HG02588 (cell line): Measurements from ENCODE around the gene SCAMP5.

Experiments used
- ATAC-seq: cut with Tn5 transposase; IDR thresholded peaks from one replicate; pipeline ENCODE4 v1.9.1; 2021; ENCODE audit warnings: mild to moderate bottlenecking, moderate library complexity; ENCODE audit not compliant: unreplicated experiment

Gene SCAMP5

DNA sequence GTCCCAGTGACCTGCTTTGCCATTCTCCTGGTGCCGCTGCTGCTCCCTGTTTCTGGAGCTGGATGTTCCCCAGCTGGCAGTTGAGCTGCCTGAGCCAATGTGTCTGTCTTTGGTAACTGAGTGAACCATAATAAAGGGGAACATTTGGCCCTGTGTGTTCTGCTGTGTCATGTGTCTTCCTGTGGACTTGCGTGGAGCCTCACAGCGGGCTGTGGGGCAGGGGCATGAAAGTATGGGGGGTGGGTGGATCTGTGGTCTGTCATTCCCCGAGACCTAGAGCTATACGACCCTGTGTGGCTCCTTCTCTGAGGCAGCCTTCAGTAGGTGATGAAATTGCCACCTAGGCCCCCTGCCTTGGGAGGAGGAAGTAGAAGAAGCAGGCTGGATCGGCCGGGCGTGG lies 26.0 kb downstream of the SCAMP5 start:
- ATAC-seq, result no peak

DNA sequence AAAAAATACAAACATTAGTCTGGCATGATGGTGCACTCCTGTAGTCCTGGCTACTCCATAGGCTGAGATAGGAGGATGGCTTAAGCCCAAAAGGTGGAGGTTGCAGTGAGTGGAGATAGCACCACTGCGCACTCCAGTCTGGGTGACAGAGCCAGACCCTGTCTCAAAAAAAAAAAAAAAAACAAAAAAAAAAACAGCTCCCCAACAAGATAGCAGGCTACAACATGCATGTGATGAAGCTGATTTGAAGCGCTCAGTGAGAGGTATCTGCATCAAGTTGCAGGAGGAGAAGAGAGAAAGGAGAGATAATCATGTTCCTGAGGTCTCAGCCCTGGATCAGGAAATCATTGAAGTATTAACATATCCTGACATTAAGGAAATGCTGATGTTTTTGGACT lies 27.4 kb downstream of the SCAMP5 start:
- ATAC-seq, result no peak

DNA sequence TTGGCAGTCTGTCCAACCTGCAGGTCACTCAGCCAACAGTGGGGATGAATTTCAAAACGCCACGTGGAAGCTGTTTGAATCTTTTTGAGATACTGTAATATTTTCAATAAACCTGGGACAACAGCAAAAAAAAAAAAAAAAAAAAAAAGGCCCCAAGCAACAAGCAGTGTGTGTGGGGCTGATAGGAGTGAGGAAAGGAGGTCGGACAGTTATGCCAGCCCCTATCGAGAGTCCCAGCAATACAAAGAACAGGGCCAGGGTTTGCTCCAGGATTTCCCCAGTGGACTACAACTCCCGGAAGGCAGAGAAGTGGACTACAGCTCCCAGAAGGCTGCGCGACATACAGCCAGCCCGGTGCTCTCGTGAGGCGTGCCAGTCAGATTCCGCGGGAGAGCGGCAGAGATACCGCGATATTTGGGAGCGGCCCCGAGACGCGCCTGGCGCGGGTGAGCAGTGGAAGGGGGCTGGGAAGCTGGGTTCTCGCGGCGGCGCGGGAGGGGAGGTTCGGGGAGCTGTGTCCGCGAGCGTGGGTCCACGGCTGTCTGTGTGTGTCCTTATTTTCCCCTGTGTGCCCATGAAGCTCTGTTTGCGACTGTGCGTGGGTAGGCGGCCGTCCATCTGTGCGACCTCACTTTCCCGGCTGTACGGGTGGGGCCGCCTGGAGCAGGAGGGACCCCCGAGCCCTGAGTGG lies 28.0 kb downstream of the SCAMP5 start, which contains the start of gene PPCDC:
PPCDC (plus strand) TSS at position 410 of the 691 bp plus-strand sequence. CDS start 4,729 bp downstream, outside the sequence.
- ATAC-seq, result peak; percentile 92

DNA sequence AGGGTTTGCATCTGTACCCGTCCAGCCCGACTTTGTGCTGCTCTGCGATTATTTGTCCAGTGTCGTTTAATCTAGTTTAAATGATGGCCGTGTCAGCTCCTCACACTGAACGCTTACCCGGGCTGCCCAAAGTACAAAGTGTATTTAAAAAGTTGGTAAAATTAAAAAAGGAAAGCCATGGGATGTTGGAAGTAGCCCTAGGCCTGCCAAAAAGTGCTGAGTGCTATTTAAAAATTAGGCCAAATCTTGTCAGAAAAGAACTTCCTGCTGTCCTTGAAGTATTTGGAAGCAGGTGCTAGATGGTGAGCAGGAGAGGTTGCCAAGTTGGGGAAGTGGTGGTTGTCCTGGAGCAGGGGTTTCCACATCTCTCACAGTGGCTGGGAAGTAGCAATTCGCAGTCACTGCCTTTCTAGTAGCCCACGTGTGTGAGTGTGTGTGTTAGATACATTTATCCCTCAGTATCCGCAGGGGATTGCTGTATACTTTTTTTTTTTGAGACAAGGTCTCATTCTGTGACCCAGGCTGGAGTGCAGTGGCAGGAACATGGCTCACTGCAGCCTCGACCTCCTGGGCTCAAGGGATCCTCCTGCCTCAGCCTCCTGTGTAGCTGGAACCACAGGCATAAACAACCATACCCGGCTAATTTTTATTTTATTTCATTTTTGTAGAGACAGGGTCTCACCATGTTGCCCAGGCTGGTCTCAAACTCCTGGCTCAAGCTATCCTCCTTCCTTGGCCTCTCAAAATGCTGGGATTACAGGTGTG lies 28.7 kb downstream of the SCAMP5 start:
- ATAC-seq, result no peak

DNA sequence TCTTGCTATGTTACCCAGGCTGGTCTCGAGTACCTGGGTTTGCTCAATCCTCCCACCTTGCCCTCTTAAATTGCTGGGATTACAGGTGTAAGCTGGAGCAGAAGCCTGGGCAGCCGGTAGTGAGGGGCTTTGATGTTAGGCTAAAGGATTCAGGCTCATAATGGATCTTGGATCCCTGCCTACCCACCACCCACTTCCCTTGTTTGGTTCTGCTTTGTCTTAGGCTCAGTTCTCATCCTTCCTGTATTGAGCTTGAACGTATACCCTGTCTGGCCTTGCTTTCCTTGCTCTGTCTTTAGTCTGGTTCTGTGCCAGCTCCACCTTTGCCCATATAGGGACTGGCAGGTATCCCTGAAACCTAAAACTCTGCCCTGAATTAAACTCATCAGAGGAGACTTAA lies 29.7 kb downstream of the SCAMP5 start:
- ATAC-seq, result no peak

DNA sequence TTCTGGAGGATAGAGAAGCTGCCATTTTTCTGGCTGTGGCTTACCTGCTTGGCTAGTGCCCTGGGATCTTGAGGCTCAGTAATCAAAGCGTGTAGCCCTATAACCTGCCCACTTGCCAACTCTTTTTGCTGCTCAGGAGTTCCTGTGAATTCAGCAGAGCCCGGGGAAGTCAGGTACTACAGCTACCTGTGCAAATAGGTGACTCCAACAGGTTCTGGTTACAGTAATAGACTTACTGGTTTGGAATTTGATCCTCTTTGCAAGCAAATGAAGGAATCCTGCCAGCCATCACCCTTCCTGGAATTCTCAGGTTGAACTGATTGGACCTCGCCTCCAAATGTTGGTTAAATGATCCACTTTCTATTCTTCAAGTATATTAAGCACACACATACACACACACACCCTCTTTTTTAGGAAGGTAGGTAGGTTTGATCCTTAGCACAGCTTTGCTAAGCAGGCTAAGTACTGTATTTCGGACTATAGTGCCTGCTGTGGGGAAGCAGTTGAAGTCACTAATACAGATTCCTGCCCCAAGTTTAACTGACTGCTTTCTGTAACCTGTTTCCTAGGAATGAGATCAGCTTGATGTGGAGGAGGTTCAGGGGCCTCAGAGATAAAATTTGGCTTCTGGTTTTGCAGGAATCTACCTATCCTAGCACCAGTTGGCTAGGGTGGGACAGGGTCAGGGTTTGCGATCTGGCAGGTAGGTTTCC lies 30.3 kb downstream of the SCAMP5 start:
- no peak for ATAC-seq

DNA sequence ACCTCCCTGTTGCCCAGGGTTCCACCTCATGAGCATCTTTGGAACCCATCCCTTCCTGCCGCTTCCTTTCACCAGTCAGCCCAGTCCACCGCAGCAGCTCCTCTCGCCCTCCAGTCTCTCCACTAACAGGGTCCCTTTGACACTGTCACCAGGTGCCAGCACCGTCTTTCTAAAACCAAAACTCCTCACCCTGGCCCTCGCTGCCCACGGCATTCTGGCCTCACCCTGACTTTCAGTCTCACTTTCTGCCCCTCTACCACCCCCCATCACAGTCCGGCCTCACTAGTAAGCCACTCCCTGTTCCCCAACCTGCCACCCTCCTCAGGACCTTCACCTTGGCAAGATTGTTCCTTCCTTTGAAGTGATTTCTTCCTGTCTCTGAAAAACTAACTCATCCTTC lies 32.2 kb downstream of the SCAMP5 start:
- ATAC-seq, result no peak

DNA sequence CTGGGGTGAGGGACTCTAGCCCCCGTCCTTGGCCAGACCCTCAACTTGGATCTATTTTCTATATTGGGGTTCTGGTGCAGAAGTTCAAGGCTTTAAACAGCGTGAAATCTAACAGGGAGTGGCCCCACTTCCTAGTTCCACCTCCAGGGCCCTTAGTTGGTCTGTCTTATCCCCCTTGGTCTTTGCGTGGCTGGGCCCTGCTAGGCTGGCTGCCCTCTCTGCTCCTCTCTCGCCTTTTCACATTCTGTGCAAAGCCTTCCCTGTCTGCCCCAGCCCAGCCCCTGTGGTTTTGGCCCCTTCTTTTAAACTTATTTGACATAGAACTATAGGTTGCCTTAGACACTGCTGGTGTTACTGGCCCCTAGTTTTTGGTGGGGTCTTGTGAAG lies 33.6 kb downstream of the SCAMP5 start:
- ATAC-seq, result no peak

DNA sequence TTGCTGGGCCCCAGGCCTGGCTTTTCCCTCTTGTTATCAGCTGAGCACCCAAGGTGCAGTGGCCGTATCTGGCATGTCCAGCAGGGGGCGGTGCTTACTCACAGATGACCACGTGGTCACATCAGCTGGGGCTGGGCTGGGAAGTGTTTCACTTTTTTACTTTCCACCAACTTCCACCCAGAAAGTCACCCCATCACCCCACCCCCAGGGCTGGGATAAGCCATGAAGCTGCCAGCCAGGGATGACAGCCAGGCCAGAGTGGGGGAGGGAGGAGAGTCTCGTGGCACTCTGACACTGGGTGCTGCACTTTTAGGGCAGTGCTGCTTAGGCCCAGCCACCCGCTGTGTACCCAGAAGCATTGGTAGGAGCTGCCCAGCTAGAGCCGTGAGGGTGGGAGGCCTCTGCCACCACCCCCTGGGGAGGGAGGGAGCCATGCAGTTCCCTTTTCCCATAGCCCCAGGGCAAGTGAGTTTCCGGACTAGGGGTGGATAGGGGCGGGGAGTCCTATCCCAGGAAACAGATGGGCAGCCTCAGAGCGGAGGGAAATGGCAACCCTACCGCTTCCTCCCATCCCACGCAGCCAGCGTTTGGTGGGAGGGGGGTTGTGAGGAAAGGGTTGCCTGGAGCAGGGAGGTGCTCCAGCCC lies 34.1 kb downstream of the SCAMP5 start:
- peak; percentile 66 for ATAC-seq

DNA sequence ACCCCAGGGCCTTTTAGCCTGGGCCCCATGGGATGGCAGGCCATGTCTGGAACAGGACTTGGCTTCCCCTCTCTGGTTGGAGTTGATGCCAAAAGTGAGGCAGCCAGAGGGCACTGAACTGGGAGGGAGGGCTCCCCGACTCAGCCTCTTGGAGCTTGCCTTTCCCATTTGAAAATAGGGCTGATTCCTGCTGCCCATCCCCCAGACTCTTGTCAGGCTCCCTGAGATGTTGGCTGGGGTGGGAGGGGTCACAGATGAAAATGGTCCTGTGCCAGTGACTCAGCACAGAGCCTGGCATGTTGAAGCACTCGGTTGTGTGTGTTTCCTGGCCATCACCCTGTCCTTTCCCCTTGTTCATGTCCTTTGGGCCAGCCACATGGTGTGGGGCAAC lies 34.7 kb downstream of the SCAMP5 start:
- no peak for ATAC-seq

DNA sequence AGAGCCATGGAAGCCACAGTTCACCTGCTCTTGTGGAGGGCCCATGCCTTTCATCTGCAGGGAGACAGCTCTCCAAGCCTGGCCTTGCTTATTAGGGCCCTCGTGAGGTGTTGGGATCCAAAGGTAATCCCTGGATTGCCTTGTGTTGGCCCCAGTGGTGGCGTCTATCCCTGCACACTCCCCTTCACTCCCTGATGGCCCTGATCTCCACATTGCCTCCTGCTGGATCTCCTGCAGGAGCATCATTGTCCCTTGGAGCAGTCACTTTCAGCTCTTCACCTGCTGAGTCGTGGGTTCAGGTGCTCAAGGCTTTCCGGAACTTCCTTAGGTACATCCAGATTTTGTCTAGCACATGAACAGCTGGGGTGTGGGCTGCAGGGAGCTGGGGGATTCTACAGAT lies 35.1 kb downstream of the SCAMP5 start:
- ATAC-seq, result no peak

DNA sequence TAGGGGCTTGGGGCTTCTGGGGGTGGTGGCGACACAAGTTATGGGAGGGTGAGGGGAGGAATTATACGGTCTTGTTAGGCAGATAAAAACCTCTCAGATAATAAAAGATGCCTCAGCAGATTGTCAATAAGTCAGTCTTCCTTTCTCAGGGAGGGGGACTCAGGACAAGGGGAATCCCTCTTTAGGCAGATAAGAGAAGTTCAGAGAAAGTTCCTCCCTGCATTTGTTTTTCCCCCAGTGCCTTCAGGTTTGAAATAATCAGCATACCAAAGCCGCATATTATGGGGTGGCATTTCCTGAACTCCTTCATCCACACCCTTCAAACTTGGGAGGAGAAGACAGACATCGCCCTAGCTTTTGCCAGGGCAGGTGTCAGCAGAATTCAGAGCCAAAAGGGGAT lies 36.5 kb downstream of the SCAMP5 start:
- ATAC-seq, result no peak

DNA sequence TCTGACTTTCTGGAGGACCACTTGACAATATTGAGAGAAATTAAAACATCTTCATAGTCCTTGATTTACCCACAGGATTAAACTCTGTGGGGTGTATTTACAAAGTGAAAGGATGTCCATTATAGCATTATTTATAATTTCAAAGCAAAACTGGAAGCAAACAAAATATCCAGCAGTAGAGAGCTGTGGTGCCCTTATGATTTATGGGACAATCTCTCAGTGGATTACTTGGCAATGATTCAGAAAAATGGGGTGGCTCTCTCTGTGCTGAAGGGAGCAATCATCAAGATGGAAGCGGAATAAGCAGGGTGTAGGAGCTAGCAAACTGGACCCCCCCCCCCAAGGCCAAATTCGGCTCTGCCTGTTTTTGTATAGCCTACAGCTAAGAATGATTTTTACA lies 37.0 kb downstream of the SCAMP5 start:
- ATAC-seq, result no peak

DNA sequence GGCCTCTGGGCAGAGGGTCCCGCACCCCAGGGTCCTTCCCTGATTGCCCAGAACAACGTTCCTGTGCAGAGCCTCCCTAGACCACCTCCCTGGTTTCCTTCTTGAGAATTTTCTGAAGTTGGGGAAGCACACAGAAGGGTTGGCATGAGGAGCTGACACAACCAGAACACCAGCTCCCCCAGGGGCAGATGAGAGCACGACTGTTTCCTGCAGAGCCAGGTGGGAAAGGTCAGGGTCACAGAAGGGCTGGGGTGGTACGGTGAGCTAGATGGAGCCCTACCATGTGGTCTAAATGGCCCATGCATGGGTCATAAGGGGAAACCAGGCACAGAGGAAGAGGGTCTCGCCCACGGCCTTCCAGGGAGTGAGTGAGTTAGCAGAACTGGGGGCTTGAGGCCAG lies 38.4 kb downstream of the SCAMP5 start:
- ATAC-seq, result no peak

DNA sequence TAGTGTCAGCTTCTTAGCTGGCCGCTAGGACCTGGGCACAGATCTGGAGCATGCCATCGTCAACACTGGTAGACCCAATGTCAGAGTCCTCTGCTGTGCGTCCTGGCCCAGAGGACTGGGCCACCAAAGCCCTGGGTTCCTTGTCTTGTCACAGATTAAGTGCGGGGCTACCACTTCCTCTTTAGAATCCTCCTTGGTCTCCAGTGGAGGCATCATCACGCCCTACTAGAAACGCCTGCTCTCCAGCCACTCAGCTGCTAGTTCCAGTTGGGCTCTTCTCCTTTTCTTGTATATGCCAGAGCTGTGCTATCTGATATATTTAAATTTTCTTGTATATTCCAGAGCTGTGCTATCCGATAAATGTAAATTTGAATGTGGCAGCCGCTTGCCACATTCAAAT lies 39.3 kb downstream of the SCAMP5 start:
- ATAC-seq, result no peak

DNA sequence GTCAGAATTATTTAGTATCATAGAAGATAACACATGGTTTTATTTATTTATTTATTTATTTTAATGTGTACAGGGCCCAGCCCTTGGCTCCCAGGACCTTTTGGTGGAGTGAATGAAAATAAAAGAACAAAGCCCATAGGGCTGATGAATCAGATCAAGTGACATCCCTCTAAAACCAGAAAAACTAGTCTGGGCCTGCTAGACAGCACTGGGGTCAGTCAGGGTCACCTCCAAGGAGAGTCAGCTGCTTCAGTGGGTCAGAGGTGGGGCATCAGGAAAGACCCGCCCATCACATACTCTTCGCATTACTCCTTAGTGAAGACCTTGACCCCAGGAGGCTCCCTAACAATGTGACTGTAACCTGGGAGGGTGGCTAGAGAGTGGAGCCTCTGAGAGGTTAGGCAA lies 40.9 kb downstream of the SCAMP5 start:
- no peak for ATAC-seq

DNA sequence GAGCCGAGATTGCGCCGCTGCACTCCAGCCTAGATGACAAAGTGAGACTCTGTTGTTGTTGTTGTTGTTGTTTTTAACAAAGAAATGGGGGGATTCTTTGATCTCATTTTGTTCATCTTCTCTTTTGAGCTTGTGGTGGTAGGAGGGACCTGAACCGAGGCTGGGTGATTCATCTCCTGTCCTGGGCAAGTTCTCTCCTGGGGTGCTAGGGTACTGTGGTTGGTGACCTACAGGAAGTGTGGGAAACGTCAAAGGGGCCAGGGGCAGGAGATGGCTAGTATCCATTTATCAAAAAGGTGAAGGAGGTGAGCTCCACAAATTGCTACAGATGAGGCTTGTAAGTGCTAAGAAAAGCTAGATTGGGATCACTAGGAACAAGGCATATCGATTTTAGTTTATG lies 42.3 kb downstream of the SCAMP5 start:
- no peak for ATAC-seq

DNA sequence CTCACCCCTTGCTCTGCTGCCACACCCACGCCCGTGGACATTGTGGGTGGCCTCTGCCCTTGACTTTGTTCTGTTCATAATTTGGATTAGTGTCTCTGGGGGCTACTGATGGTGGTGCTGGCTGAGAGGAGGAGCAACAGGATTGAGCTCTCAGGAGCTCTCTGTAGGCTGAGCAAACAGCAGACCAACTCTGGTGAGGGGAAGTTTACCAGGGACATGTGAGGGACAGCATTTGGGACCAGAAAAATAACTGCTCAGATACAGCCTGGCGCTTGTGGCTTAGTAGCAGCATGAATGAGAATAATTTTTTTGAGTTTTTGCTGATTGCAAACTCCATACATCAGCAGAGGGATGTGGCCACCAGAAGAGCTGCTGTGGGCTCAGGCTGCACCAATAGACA lies 42.9 kb downstream of the SCAMP5 start:
- ATAC-seq, result no peak

DNA sequence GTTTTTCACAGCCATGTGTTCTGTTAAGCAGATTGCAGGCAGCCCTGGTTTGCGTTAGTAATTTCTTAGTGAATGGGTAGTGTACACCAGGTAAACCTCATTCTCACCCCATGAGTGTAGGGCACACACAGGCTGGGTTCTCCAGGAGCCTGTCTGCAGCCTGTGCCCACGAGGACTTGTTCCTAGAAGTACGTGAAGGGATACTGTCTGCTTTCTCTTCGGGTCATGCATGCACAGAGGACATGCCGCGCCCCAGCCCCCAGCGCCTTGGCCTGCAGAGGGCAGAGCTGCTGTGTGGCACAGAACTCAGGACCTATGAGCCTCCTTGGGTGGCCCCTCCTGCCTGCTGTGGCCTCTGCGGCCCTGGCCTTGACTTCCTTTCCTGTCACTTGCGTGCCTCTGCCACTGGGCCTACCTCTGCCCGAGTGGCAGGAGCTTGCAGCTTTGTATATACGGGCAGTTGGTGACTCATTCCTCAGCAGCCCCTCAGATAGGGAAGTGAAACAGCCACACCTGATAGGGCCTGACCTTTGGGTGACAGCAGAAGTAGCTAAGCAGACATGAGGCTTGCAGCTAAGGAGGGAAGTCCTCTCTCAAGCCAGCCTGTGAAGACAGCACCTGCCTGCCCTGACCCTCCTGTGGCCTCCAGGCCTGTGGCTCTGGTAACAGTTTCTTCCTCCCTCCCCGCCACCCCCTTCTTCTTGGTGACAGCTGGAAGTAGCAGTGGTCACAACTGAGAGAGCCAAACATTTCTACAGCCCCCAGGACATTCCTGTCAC lies 47.6 kb downstream of the SCAMP5 start:
- ATAC-seq, result peak; percentile 70

DNA sequence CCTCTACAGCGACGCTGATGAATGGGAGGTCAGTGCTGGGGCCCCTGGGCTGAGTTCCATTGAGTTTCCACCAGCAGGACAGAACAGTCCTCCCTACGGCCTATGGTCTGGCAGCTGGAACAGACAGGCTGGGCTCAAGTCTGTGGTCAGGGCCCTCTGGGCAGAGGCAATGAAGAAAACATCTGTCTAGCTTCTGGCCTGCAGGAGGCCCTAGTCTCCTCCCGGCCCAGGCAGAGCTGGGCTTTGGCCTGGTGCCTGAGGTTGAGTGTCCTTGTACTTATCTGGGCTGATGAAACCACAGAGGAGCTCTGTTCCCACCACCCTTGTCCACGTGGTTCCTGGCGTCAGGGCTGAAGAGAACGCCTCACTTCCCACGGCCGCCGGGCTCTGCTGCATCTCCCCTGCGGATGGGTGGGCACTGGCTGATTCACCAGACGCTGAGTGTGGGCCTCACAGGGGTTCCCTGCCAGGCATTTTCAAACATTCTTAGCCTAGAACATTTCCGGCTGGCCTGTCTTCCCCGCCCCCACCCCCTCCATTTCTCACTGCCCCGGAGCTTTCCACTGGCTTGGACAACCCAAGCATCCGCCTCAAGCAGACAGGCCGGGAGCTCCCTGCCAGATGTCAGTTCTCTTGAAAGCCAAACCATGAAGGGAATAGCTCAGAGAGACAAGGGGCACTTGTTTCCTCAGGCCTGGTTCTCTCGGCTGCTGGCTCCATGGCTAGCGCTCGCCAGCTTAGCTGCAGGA lies 48.3 kb downstream of the SCAMP5 start:
- ATAC-seq, result peak; percentile 15
